Epithelial cell of proximal tubule (primary cell): ENCODE results near the gene HSPB7. TPM values are rescaled to one million over a fixed set of nuclear protein-coding genes. Genes with fewer than 3 reads are reported as not detected.
"Not testable (repeated sequence)": the region's sequence is repeated elsewhere in the genome, so short reads cannot be mapped to it uniquely, and the experiment has no call there.

ENCODE experiments used
- DNase-seq: peaks from one replicate; pipeline ENCODE4 v3.0.0-alpha.2; 2011; ENCODE audit warnings: low read depth
- H3K4me3 ChIP-seq: 2 replicates; pipeline ENCODE4 v1.5.1; 2011; ENCODE audit warnings: low read depth, mild to moderate bottlenecking, low read length
- CTCF ChIP-seq: conservative IDR thresholded peaks from 2 replicates; pipeline ENCODE4 v1.5.1; 2012; ENCODE audit warnings: low read depth, mild to moderate bottlenecking, low read length
- total RNA-seq: library from RNA; depleted of rRNA; stranded (reverse); fragments of >200 nt; gene quantifications from 2 replicates; pipeline ENCODE4 v1.2.3, GENCODE V29; 2015

The HSPB7 gene
- total RNA-seq, 1 donor from 2014 or later, result not detected

- DNase-seq, result no peak
- TF ChIP-seq CTCF, result no peak
- no peak overlapping the region for H3K4me3 ChIP-seq
Measured at GRCh38 chr1:15983275-15983674, 34.6 kb downstream of the HSPB7 start.

GRCh38 chr1:15981679-15982078 lies 36.2 kb downstream of the HSPB7 start:
- H3K4me3 ChIP-seq, result no peak overlapping the region
- DNase-seq, result no peak
- TF ChIP-seq CTCF, result no peak

GRCh38 chr1:15977947-15978346 lies 39.9 kb downstream of the HSPB7 start:
- not testable (repeated sequence) for H3K4me3 ChIP-seq, DNase-seq

- no peak for TF ChIP-seq CTCF
- H3K4me3 ChIP-seq, result peak within 1 kb of the TSS; percentile 74
- DNase-seq, result no peak
Measured at GRCh38 chr1:15975805-15976680, 41.8 kb downstream of the HSPB7 start, which contains the start of gene ZBTB17. TSS of gene ZBTB17 (minus strand) at chr1:15976101. CDS start at chr1:15948495, 27,606 bp downstream.

- peak overlapping the region; percentile 74 for H3K4me3 ChIP-seq
- no peak for TF ChIP-seq CTCF
- DNase-seq, result no peak
Measured at GRCh38 chr1:15975358-15975804, 42.5 kb downstream of the HSPB7 start.

GRCh38 chr1:15974855-15975254 lies 43.0 kb downstream of the HSPB7 start:
- no peak for DNase-seq
- peak overlapping the region; percentile 74 for H3K4me3 ChIP-seq
- TF ChIP-seq CTCF, result no peak

GRCh38 chr1:15973772-15974171 lies 44.1 kb downstream of the HSPB7 start:
- no peak for DNase-seq
- H3K4me3 ChIP-seq, result no peak overlapping the region
- no peak for TF ChIP-seq CTCF
